Measurements from ENCODE around the gene SPAG16.
"Not testable (repeated sequence)": the region's sequence is repeated elsewhere in the genome, so short reads cannot be mapped to it uniquely, and the experiment has no call there.

The SPAG16 gene

GRCh38 chr2:213561759-213562158 lies 277.5 kb downstream of the SPAG16 start:
- no peak for DNase-seq

- no peak for DNase-seq
These were observed 278.4 kb downstream of the SPAG16 start for GRCh38 chr2:213562539-213563180.

GRCh38 chr2:213566846-213567245 lies 282.6 kb downstream of the SPAG16 start:
- DNase-seq: no peak

GRCh38 chr2:213609570-213610170 lies 325.4 kb downstream of the SPAG16 start:
- DNase-seq: no peak

- no peak for DNase-seq
These were observed 342.9 kb downstream of the SPAG16 start for GRCh38 chr2:213627054-213627710.

- no peak for DNase-seq
These were observed 343.7 kb downstream of the SPAG16 start for GRCh38 chr2:213627835-213628460.

GRCh38 chr2:213640738-213641425 lies 356.6 kb downstream of the SPAG16 start:
- no peak for DNase-seq

GRCh38 chr2:213644926-213645325 lies 360.7 kb downstream of the SPAG16 start:
- no peak for DNase-seq

GRCh38 chr2:213649176-213649575 lies 364.9 kb downstream of the SPAG16 start:
- DNase-seq: no peak

- no peak for DNase-seq
These were observed 380.6 kb downstream of the SPAG16 start for GRCh38 chr2:213664817-213665216.

GRCh38 chr2:213669657-213670056 lies 385.4 kb downstream of the SPAG16 start:
- DNase-seq: no peak

GRCh38 chr2:213678437-213679218 lies 394.4 kb downstream of the SPAG16 start:
- no peak for DNase-seq

- DNase-seq: no peak
These were observed 395.6 kb downstream of the SPAG16 start for GRCh38 chr2:213679894-213680293.

- DNase-seq: no peak
These were observed 398.0 kb downstream of the SPAG16 start for GRCh38 chr2:213682276-213682675.

GRCh38 chr2:213688133-213688532 lies 403.9 kb downstream of the SPAG16 start:
- no peak for DNase-seq

GRCh38 chr2:213688825-213689224 lies 404.6 kb downstream of the SPAG16 start:
- not testable (repeated sequence) for DNase-seq

- DNase-seq: no peak
These were observed 405.3 kb downstream of the SPAG16 start for GRCh38 chr2:213689585-213689984.

GRCh38 chr2:213691351-213691750 lies 407.1 kb downstream of the SPAG16 start:
- no peak for DNase-seq

GRCh38 chr2:213696442-213696841 lies 412.2 kb downstream of the SPAG16 start:
- DNase-seq: no peak

- not testable (repeated sequence) for DNase-seq
These were observed 417.1 kb downstream of the SPAG16 start for GRCh38 chr2:213701365-213701764.

GRCh38 chr2:213703406-213704098 lies 419.3 kb downstream of the SPAG16 start:
- DNase-seq: no peak

GRCh38 chr2:213710164-213710563 lies 425.9 kb downstream of the SPAG16 start:
- no peak for DNase-seq

All from NCI-H2227 treated with DMSO at 0.1 percent for 48 hours (cell line).